Skeletal muscle satellite cell (primary cell): ENCODE results near the gene CHD9. TPM values are rescaled to one million over a fixed set of nuclear protein-coding genes. Genes with fewer than 3 reads are reported as not detected.

Experiments used
- H3K27me3 ChIP-seq: 2 replicates; pipeline ENCODE4 v1.7.0; 2013; ENCODE audit warnings: low read length; ENCODE audit not compliant: control insufficient read depth, insufficient read depth
- H3K36me3 ChIP-seq: 2 replicates; pipeline ENCODE4 v1.7.0; 2013; ENCODE audit warnings: mild to moderate bottlenecking, control low read depth, low read length; ENCODE audit not compliant: insufficient read depth
- H3K4me1 ChIP-seq: 2 replicates; pipeline ENCODE4 v1.7.0; 2013; ENCODE audit warnings: low read length; ENCODE audit not compliant: control insufficient read depth, insufficient read depth
- H3K4me2 ChIP-seq: 2 replicates; pipeline ENCODE4 v1.7.0; 2013; ENCODE audit warnings: mild to moderate bottlenecking, low read length
- H3K4me3 ChIP-seq: 2 replicates; pipeline ENCODE4 v1.7.0; 2013; ENCODE audit warnings: low read length
- H3K9ac ChIP-seq: 2 replicates; pipeline ENCODE4 v1.7.0; 2013; ENCODE audit warnings: mild to moderate bottlenecking, low read depth, low read length, moderate library complexity
- H3K9me3 ChIP-seq: replicated peaks from 2 replicates; pipeline ENCODE4 v1.7.0; 2013; ENCODE audit warnings: mild to moderate bottlenecking, control low read depth, low read length
- small RNA-seq: library from RNA; depleted of rRNA; stranded (forward); fragments of <200 nt; gene quantifications from one replicate; pipeline ENCODE3, GENCODE V24; 2012

Gene CHD9

DNA sequence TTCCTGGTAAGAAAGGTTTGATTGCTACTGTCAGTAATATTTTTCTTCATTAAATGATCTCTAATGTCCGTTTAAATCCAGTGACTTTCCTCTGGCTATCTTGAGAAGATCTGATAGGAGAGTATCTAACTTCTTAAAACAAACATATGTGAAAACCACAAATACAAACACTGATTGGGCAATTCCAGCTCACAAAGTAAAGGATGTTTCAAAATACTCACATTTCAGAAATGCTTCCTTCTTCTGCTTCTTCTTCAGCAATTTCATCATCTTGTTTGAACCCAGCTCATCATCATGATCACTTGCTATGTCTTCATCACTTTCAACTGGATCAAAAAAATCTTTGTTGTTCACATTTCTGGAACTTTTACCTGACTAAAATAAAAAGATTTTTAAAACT is 315.1 kb downstream of the CHD9 start:
- no peaks in the 10 kb centered on the region for H3K4me1 ChIP-seq
- no peaks in the 10 kb centered on the region for H3K36me3 ChIP-seq
- no peak overlapping the region for H3K9ac ChIP-seq
- peaks cover 45% of the 10 kb centered on the region for H3K27me3 ChIP-seq
- no peak overlapping the region for H3K4me3 ChIP-seq
- H3K4me2 ChIP-seq = no peak overlapping the region
- no peaks in the 10 kb centered on the region for H3K9me3 ChIP-seq

DNA sequence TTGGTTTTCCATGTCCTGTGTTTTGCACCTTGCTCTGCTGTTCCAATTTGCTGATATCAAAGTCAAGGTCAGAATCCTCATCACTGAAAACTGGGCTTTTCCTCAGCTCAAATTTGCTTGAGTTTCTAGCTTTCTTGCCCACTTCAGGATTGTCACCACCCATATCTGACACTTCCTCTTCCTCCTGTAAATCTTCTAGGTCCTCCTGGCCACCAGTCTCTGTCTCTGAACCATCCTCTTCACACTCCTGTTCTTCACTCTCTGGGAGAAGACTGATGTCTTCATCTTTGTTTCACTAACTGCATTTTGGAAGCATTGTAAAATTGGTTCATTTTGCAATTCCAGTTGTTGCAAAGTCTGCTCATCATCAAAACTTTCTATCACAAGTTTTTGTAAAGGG is 316.0 kb downstream of the CHD9 start:
- no peak overlapping the region for H3K4me3 ChIP-seq
- H3K4me1 ChIP-seq = no peaks in the 10 kb centered on the region
- H3K27me3 ChIP-seq = peaks cover 45% of the 10 kb centered on the region

DNA sequence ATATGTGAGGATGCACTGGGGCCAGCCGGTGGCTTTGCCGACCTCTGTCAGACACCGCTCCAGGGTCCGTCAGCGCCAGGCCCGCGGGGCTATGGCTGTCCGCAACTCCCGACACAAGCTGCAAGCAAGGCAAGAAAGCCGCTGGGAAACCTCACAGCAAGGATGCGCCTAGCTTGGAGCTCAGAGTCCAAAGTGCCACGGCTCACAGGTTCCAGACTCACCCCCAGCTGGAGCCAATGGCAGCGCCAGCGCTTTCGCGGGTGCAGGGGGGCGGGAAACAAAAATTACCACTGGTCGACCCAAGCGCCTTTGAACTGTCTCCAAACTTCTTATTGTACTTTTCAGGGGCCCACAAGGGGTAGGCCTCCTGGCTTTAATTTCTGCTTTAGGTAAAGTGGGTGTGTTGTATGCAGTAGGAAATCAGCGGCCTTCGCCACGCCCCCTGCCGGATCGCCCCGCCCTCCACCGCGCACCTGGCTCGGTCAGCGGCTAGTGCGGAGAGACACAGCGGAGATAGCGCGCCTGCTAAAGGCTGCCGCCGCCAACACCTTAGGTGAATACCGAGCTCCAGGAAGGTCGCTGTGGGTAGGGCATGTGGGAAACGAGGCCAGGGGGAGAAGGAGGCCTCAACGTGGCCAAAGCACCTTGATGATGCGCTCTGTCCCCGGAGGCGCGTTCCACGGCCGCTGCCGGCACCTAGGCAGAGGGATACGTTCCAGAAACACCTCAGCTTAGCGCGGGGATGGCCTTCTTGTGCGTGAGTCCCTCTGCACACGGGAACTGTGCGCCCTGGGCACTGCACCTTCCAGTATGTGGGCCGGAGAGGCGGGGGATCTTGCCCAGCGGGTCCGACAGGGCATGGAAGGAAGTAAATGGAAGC is 318.4 kb downstream of the CHD9 start:
- Histone ChIP-seq H3K4me3 (no peak overlapping the region), H3K27me3 (peaks cover 40% of the 10 kb centered on the region), H3K9me3 (no peaks in the 10 kb centered on the region), H3K36me3 (no peaks in the 10 kb centered on the region), H3K4me1 (no peaks in the 10 kb centered on the region), H3K4me2 (no peak overlapping the region), H3K9ac (no peak overlapping the region)

More for the DNA sequence above, 316.0 kb downstream of the CHD9 start:
- no peaks in the 10 kb centered on the region for H3K36me3 ChIP-seq
- H3K9ac ChIP-seq = no peak overlapping the region
- H3K4me2 ChIP-seq = no peak overlapping the region
- H3K9me3 ChIP-seq = no peaks in the 10 kb centered on the region

DNA sequence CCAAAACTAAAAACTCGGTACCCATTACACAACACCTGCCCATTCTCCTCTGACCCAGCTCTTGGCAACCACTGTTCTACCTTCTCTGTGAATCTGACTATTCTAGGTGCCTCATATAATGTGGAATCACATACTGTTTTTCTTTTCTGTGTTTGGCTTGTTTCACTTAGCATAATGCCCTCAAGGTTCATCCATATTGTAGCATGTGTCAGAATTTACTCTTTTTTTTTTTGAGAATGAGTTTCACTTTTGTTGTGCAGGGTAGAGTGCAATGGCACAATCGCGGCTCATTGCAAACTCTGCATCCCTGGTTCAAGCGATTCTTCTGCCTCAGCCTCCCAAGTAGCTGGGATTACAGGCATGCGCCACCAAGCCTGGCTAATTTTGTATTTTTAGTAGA is 320.0 kb downstream of the CHD9 start:
- Histone ChIP-seq H3K4me3 (no peak overlapping the region), H3K4me2 (no peak overlapping the region), H3K27me3 (peaks cover 40% of the 10 kb centered on the region), H3K4me1 (no peaks in the 10 kb centered on the region), H3K9me3 (no peaks in the 10 kb centered on the region), H3K9ac (no peak overlapping the region), H3K36me3 (no peaks in the 10 kb centered on the region)

DNA sequence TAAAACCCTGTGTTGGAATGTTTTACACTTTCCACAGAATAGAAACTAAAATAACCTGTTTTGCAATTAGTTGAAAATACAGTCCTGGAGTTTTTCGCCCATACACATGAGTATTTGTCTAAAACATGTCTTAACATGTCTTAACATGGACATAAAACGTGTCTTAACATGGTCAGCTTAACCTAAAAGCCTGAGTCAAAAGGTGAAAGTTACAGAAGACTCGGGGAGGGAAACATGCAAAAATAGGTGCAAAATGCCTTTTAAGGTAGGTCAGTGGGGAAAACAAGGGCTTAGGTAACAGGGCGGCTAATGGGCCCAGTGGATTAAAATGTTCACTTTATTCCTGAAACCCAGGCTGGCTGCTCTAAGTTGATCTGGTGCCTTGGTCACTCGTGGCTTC is 323.3 kb downstream of the CHD9 start:
- H3K4me1 ChIP-seq = no peaks in the 10 kb centered on the region
- H3K9ac ChIP-seq = no peak overlapping the region
- H3K27me3 ChIP-seq = peaks cover 16% of the 10 kb centered on the region
- no peaks in the 10 kb centered on the region for H3K9me3 ChIP-seq
- H3K4me2 ChIP-seq = no peak overlapping the region
- no peaks in the 10 kb centered on the region for H3K36me3 ChIP-seq
- H3K4me3 ChIP-seq = no peak overlapping the region

Small RNA genes lying within 50 kb of the gene (small RNA-seq; reads per million reads assigned to genes)
- gene RF01210 (not detected), gene RNA5SP427 (not detected)
